Stimulated activated CD4-positive, alpha-beta T cell treated with anti-CD3 and anti-CD28 coated beads, Interleukin-4, amount 100 ng/mL, for 1 hour (primary cell): ENCODE data around the gene TBC1D22A.

Experiments
- DNase-seq: peaks from one replicate; pipeline ENCODE4 v3.0.0-alpha.2; 2020

TBC1D22A gene

DNA sequence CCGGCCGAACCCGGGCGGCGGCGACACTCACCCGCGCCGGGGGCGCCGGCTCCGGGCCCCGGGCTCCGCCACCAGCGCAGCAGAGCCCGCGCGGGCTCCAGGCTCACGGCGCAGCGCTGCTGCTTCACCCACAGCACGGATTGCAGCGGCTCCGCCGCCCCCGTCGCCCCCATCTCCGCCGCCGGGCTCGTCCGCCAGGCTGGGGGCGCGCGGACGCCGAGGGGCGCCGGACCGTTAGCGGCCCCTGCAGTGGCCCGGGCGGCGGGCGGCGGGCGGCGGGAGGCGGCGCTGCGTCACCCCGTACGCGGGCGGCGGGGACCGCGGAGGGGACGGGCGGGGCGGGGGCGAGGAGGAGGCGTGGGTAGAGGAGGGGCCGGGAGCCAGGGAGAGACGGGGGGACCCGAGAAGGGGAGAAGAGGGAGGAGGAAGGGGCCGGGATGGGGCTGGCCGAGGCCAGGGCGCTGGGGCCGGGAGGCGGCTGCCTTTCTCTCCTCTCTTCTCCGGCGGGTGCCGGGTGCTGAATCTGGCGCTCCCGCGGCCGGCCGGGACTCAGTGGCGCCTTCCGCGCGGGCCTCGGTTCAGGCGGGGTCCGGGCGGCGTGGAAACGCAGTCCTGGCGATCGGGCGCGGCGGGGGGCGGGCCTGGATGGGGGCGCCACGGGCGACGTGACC is 24.3 kb upstream of the TBC1D22A start, which contains the start of gene CERK:
Gene CERK (minus strand): TSS at position 277 of the 671 bp plus-strand sequence. CDS start 104 bp downstream, at position 173.
- DNase-seq, result peak; percentile 63

DNA sequence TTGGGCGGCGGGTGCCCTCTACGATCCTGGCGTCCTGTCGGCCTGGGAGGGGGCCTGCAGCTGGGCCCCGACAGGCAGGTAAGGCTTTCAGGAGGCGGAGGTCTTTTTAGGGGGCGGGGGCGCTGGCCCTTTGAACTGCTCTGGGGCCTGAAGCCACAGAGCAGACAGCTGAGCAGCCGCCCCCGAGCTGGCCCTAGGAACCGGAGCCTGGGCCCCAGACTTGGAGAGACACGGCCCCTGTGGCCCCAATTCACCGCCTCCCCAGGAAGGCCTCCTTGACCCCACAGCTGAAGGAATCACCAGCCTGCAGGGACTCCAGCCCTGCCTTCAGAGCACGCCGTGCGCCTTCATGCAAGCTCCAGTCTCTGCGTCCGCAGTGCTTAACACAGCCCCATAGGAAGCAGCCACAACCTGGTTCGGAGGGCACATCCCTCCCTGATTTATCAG is 23.8 kb upstream of the TBC1D22A start:
- DNase-seq, result peak; percentile 22

DNA sequence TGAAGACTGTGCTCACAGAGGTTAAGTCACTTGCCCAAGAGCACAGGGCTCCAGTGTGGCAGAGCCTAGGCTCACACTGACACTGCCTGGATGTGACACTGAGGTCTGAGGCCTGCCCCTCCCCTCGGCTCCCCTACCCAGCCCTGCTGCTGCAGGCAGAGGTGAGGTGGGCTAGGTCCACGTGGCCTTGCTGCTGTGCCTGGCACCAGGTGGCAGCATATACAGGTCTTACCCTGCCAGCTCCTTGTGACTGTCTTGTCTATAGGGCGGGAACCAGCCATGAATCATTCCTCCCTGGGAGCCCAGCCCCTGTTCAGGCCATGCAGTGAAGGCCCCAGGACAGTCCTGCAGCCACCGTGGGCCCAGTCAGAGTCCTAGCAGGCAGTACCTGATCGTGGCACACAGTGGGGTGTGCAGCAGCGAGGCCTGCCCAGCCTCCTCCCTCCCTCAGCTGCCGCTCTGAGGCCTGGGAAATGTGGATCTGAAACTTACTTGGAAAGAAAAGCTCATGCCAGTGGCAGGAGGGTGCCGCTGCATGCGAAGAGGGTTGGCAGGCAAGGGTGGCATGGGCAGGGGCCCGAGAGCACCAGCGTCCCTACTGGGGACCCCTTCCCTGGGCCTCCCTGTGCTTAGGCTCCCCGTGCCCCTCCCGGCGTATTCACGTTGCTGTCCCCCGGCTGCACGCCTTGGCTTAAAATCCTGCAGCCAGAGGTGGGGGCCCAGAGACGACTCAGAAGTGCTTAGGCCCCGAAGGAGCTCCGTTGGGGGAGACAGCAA is 23.2 kb upstream of the TBC1D22A start:
- DNase-seq, result no peak

- no peak for DNase-seq
Measured at GRCh38 chr22:46740910-46741780, 21.3 kb upstream of the TBC1D22A start.

DNA sequence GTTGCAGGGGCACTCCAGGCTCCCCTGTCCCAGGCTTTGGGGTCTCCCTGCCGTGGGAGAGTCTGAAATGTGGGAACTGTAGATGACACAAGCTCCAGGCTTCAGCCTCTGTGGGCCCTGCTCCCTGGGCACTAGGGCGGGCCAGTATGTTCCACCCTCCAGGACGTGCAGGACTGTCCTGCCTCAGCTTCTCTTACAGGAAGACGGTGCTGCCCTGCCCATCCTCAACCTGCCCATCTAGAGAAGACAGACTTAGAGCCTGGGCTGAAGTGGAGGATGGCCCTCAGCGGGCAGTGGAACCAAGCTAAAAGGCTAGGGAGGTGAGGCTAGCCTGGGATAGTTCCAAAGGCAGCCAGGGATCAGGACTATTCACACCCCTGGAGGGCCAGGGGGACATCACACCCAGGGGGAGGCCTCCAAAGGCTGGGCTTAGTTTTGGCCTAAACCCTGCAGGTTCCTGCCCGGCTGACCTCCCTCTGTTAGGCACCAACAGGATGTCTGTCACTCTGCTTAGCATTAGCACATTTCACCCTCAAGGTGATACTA is 20.4 kb upstream of the TBC1D22A start:
- no peak for DNase-seq

- DNase-seq, result no peak
Measured at GRCh38 chr22:46742576-46743221, 19.8 kb upstream of the TBC1D22A start.

DNA sequence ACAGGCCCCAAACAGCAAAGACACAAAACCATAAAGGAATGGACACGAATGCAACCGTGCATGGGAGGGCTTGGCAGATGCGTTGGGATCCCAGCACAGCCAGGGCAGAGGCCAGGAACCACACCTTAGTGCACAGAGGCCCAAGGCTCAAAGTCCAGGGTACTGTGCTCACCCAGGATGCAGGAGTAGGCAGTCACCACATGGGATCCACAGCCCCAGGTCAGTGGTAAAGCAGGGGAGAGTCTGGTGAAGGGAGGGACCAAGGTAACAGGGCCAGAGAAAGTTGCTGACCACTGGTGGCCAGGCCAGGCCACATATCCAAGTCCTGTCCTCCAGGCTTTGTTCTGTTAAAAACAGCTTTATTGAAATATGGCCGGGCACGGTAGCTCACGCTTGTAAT is 17.9 kb upstream of the TBC1D22A start:
- DNase-seq, result no peak

DNA sequence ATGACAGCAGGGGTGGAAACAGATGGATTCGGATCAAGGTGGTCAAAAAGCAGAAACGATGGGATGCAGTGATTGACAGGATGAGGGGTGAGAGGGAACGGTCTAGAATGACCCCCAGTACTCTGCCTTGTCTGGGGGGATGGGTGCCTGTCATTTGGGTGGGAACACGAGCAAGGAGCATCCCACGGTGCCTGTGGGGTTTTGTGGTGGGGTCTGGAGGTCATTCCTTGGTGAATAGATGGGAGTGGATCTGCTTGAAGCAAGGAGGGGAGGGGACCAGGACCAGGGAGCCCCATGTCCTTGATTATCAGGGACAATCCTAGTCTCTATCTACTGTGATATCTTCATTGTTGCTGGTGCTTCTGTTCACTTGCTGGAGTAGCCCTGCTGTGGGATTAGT is 16.3 kb upstream of the TBC1D22A start:
- no peak for DNase-seq

- no peak for DNase-seq
Measured at GRCh38 chr22:46746620-46747019, 15.8 kb upstream of the TBC1D22A start.

DNA sequence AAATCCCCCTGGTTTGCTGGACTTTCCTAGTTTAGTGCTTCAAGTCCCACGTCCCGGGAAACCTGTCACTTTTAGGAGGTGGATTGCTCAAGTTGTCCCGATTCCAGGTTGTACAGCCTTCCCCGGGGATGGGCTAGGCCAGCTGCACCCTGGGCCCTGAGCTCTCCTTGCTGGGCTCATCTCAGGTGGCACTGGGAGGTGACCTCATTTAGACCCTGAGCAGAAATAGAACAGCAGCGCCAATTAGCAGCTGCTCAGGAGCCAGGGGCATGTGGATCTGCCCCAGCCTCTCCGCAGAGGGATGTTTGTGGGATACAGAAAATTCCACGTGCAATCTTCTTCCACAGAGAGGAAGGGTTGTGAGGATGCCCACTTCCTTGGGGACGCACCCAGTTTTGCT is 14.8 kb upstream of the TBC1D22A start:
- no peak for DNase-seq

GRCh38 chr22:46748206-46748907 is 14.1 kb upstream of the TBC1D22A start:
- no peak for DNase-seq

DNA sequence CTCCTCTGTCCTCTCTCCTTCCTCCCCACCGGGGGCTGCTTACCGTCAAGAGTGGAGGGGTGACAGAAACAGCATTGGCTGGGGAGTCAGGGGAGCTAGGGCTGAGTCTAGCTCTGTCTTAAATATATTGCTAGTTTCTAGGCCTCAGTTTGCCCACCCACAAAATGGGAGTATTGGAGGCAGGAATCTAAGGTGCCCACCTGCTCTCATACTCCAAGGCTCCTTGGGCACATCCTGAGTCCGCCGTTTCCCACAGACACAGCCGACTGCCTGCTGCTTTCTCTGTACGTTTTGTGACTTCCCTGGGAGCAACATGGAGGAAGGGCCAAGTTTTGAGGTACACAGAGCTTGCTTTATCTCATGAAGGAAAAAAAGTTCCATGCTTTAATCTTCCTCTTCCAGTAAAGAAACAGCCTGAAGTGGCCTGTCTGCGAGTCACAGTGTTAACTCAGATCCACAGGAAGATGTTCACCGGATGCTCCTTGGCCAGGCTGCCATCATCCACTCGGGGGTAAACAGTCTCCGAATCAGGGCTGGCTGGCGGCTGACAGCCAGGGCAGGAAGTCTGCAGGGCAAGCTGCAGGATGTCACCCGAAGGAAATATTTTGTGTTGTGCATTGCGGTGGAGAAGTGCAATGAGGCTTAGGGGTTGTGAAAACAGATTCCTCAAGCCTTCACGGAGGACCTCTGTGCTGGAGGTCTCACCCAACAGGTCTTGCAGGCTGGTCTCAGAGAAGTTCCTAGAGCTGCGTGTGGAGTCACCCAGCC is 13.4 kb upstream of the TBC1D22A start:
- DNase-seq, result peak; percentile 41

DNA sequence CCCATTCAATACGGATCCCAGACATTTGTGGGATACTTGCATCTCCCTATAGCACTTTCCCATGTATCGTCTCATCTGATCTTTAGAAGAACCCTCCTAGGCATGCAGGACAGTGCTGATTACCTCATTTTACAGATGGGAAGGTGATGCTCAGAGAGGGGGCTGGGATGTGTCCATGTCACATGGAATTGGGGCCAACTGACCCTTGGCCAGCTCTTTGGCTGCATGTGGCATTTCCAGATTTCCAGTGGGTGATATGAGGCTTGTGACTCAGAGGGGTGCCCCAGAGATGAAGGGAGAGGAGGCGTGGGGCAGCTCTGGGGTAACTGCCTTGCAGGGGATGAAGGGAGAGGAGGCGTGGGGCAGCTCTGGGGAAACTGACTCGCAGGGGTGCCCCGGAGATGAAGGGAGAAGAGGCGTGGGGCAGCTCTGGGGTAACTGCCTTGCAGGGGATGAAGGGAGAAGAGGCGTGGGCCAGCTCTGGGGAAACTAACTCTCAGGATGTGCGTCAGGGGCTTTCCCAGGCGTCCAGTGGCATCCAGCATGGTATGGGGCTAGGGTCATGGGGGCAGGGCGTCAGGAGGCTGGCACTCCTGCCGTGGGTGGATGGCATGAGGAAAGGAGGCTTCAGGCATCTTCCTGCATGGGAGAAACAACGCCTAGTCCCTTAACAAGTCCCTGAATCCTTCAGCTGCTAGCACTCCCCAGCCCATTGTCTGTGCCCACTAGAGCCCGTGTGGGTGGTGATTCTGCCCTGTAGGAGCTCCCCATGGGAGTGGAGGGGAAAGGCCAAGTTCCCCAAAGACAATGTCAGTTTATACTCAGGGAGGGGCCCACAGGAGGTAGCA is 12.5 kb upstream of the TBC1D22A start:
- no peak for DNase-seq

DNA sequence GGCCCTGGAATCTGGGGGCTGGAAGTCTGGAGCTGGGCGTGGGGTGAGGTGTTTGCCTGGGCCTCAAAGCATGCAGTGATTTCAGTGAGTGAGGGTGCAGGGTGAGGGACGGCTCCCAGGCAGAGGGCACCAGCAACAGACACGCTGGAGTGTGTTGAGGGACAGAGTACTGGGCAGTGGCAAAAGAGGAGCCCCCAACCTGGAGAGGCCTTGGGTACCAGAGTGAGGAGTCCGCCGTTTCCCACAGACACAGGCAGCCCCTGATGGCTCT is 12.0 kb upstream of the TBC1D22A start:
- DNase-seq, result no peak

DNA sequence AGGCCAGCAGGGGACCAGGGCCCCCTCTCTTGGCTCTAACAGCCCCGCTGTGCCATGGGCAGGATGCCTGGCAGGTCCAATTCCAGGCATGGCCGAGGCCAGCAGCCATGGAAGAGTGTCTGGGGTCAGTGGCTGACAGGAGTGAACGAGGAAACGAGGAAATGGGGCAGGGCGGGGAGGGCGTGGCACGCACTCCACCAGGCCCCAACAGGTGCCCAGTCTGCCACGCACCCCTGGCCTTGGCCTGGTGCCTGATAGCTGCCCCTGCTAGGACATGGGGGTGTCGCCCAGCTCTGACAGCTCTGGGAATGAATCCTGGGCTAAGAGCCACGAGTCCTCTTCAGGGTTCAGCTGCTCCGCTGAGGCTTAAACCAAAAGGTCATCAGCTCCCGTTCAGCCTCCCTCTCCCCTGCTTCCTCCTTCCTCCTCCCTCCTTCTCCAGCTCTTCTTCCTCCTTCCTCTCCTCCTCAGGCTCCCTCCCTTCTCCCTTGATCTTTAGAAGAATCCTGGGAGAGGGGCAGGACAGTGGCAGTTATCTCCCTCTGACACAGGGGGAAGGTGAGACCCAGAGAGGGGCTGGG is 11.5 kb upstream of the TBC1D22A start:
- no peak for DNase-seq

- DNase-seq, result no peak
Measured at GRCh38 chr22:46752286-46752987, 10.0 kb upstream of the TBC1D22A start.

- no peak for DNase-seq
Measured at GRCh38 chr22:46752988-46753310, 9.5 kb upstream of the TBC1D22A start.

GRCh38 chr22:46753360-46753759 is 9.1 kb upstream of the TBC1D22A start:
- no peak for DNase-seq

- DNase-seq, result no peak
Measured at GRCh38 chr22:46753761-46754109, 8.7 kb upstream of the TBC1D22A start.
